Stimulated activated CD8-positive, alpha-beta memory T cell treated with anti-CD3 and anti-CD28 coated beads, Interleukin-15, amount 100 ng/mL, for 1 hour (primary cell): ENCODE measurements around the gene KPTN.

Experiments used
- DNase-seq: peaks from one replicate; pipeline ENCODE4 v3.0.0-alpha.2; 2020; ENCODE audit warnings: low read depth

The KPTN gene

GRCh38 chr19:47508721-47509120 is 24.7 kb upstream of the KPTN start:
- DNase-seq = no peak

DNA sequence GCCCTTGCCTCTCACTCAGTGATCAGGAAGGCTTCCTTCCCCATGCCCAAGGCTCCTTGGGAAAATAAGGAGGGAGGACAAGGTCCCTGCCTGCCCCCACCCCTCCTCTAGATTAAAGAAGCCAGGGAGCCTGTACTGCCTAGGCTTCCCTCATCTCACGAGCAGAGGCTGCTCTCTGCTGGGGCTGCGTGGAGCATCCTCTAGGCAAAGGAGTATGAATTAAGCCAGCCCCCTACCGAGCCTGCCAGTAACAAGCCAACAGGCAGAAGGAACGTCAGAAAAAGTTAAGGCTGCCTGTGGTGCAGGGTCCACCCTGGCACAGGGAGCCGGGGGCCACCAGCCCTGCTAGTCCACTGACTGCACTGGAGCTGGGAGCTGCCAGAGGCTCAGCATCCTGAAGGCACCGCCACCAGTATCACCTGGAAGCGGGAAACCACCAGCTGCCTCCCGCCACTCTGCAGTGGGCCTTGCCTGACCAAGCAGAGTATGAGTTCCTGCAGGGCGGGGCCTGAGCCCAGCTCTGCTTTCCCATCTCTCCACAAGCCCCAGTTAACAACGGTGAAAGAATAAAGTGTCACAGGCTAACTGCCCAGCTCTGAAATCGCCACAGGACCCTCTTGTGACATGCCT is 24.0 kb upstream of the KPTN start:
- DNase-seq = no peak

DNA sequence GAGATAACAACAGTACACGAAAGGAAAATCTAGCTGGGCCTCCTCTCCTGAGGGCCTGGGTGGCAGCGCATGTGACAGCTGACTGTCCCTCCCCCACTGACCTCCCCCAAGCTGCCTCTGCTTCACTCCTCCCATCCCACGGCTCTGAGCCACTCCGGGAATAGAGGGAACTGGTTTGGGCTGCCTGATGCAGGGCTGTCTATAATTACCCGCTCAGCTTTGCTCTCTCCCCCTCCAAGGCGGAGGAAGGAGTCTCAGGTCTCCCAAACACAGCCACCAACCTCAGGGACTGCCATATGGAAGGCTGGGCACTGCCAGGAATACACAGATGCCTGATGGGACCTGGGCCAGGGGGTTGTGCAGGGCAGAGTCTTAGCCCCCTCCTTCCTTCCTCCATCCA is 23.0 kb upstream of the KPTN start:
- DNase-seq = no peak

- no peak for DNase-seq
Measured at GRCh38 chr19:47506459-47506858, 22.4 kb upstream of the KPTN start.

DNA sequence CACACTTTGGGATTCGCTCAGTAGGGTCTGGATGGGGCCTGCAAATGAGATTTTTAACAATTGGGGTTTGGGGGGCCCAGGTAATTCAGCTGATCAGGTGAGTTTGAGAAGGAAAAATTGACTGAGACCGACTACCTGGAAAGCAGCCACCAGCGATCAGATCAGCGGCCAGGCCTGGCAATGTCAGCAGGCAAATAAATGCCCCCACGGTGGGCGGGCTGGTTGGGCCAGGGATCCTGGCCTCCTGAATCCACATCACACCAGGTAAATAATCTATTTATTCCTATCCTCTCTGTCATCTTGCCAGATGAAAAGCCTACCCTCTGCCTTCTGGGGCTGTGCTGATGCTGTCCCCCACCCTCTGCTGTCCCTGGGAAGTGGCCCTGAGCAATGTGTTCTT is 21.5 kb upstream of the KPTN start:
- no peak for DNase-seq

- DNase-seq = no peak
Measured at GRCh38 chr19:47503826-47504150, 19.8 kb upstream of the KPTN start.

DNA sequence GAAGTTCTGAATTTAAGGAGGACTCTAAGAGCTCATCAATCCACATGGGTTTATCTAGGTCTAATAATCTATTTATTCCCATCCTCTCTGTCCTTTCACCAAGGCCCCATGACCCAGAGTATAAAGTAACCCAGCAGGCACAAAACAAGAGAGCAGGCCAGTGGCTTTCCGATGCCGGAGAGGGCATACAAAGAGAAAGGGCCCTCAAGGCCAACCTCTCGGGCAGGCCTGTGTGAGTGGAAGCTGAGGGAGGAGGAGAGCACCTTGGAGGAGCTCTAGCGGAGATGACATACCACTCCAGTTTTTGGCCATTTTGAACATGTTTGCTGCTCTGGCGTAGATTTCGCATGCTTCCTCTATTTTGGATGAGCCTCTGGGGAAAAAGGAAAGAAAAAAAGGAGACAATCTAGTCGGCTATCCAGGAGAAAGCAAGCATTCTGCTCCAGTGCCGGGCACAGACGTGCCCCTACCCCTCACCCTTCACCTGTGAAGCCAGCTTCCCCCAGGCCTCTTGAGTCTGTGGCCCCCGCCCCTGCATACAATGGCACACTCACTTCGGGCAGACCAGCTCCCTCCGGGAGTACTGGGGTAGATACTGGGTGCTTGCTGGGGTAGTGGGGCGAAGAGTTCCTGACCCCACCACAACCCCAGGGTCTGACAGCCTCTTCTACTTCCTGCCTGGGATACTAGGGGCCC is 19.3 kb upstream of the KPTN start:
- no peak for DNase-seq

DNA sequence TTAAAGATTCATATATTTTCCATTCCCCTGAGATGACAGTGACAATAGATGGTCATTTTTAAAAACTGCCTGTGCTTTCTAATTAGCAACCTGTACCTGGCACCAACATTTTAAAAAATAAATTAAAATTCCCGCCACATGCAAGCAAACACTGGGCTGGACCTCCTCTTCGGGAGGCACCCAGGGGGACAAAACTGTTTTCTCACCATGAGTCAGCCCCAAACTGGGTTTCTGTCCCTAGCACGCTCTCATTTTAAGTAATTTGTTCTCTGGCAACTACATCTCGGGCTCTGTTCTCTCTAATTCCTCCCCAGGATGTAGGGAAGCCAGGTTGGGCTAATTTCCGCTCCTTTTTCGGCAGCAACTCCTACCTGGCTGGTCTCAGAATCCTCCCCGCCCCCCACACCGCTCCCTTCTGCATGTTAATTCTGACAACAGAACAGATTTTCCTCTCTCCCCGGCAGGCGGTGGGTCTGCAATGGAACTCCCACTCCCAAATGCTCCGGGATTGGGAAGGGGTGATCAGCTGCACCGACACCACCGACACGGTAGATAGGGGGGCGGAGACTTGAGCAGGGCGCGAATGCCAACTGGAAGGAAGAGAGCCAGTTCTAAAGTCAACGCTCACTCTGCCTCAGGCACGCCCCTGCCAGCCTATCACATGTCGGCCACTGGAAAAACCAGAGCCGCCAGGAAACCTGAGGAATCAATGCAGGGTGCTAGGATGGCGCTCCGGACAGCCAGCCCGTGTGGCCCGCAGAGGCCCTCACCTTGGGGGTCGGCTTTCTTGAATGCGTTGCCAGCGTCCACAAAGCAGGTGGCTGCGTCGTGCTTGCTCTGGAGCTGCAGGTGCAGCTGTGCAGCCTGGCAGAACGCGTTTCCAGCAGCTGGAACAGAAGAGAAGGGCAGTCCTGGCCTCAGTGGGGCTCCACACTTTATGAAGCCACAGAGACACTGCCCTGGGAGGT is 16.1 kb upstream of the KPTN start:
- DNase-seq = no peak

GRCh38 chr19:47499371-47499770 is 15.4 kb upstream of the KPTN start:
- no peak for DNase-seq

- no peak for DNase-seq
Measured at GRCh38 chr19:47498561-47498960, 14.5 kb upstream of the KPTN start.

DNA sequence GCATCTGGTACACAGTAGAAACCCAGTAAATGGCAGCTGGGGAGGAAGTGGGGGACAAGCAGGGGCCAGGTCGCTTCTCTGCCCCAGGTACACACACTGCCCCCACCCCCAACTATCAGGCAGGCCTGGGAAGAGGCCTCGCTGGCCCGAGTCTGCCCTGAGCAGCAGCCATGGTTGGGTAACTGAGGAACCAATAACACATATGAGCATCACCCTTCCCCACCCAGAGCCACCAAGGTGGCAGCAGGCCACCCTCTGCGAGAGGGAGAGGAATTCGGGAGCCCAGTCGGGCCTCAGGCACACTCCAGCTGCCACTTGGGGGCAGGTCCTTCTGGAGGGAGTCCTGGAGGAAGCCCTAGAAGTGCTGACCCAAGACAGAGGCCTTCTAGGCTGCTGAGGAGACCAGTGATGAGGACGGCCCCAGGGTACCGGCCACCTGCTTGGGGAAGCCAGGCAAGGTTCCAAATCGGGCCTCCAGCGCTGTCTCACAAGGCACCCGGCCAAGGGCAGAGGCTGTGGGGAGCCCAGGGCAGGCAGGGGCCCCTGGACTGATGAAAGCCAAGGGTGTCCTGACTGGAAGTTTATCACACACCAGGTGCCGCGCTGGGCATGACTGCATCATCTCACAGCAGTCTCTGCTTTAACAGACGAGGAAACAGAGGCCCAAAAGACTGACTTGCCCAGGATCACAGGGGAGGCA is 14.0 kb upstream of the KPTN start:
- DNase-seq = no peak

DNA sequence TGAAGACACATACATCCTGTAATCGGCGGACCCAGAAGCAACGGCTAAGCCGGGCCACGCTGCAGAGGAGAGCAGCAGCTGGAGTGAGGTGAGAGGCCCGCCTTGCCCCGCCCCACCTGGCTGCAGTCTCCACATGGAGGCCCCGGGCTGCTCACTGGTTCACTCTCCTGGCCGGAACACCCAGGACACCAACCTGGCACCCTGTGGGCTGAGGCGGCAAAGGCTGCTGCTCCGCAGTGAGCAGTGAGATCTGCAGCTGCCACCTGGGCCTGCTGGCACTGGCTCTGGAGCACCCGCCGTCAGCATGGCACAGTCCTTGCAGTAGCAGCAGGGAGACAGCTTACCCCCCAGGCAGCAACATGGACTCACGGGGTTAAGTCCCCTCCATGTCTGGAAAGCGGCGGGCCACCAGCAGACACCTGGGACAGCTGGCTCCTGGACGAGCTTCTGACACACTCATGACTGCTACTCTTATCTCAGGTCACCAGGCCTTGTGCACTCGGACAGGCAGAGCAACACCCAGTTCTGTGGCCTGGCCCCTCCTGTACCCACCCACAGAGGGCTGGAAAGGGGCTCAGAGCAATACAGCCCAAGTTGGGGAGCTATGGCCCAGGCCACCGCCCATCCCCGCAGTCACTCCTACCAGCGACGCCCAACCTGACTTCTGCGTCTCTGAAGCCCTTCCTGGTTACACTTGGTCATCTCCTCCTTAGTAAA is 13.2 kb upstream of the KPTN start:
- DNase-seq = no peak

DNA sequence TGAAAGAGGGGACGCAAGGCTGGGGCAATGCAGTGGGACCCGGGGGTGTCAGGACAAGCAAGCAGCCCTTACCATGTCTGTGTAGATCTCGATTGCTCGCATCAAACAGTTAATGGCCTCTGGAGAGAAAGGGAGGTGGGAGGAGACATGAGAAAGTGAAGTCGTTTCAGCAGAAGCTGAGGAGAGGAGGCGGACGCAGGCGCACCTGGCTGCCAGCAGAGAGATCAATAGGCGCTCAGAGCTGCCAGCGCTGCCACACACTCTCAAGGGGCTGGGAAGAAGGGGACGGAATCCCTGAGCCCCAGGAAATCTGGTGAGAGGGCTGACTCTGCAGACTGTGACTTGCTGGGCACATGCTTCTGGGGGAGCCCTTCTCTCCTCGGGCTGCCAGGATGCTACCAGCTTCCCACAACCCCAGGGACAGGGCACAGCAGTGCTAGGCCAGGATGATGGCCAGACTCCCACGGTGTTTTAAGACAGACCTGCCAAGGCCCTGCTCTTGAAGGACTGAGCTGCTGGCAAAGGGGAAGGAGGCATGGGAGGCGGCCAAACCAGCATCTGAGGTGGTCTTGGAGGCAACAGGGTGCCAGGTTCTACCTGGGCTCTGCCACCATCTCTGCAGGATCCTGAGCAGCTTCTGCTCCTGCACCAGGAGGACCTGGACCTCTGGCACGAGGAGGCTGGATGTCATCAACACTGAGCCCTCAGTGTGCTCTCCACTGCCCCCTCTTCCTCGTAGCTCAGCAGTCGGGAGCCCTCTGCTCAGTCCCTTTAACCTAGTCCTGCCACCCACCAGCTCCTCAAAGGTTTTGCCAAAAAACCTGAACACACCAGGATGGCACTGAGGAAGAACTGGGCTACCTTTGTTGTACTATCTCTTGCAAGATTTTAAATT is 11.7 kb upstream of the KPTN start:
- DNase-seq = no peak

DNA sequence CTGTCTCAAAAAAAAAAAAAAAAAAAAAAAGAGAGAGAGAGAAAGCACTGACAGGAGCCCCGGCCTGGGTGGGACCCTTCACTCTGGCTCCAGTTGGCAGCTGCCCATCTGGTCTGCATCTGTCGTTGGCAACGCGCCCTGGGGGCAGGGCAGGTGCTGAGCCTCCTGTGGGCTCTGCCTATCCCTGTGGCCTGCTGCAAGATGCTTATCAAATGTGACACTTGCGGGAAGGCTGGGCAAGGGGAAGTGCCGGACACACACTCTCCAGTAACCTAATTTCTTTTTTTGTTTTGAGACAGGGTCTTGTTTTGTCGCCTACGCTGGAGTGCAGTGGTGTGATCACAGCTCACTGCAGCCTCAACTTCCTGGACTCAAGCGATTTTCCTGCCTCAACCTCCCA is 10.7 kb upstream of the KPTN start:
- DNase-seq = no peak

DNA sequence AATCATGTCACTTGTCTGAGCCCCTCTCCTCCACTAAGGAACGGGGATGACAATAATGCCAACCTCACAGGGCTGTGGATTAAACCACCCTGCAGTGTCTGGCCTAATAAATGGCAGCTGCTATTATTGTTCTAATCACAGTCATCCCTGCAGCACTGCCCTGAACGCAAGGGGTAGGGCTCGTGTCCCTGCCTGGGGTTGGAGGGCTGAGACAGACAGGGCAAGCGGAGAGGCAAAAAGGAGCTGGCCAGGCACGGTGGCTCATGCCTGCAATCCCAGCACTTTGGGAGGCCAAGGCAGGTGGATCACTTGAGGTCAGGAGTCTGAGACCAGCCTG is 10.2 kb upstream of the KPTN start:
- DNase-seq = no peak

DNA sequence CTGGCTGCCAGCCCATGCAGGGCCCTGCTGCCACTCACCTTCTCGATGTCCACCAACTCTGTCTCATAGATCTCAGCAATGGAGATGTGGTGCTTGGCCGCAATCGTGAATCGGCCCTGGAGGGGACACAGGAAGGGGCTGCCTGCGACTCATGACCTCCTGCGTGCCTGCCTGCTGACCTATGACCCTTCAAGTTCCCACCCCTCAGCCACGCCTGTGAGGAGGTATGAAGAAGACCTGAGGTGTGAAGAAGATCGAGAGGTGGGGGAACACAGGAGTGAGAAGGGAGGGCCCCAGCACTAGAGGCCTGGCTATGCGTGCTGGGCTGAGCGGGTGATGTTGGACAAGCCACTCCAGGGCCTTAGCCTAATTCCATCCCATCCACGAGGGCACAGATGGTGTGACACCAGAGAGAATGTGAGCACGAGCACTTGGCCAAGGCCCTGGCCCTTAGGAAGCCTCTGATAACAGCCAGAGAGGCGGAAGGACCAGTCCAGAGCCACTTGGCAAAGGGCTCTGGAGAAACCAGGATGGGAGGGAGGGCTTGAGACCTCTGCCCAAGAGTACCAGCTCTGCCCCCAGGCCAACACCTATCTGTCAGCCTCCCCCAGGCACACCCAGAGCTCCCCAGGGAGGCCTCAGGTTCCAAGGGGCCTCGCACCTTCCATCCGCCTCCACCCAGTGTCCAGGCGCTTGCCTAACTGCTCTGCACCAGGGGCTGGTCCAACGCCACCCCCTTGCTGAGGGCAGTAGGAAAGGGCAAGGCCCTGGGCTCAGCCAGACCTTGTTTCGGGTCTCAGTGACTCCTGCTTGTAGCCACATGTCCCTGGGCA is 9.6 kb upstream of the KPTN start:
- no peak for DNase-seq

GRCh38 chr19:47492571-47493377 is 8.8 kb upstream of the KPTN start:
- DNase-seq = no peak

DNA sequence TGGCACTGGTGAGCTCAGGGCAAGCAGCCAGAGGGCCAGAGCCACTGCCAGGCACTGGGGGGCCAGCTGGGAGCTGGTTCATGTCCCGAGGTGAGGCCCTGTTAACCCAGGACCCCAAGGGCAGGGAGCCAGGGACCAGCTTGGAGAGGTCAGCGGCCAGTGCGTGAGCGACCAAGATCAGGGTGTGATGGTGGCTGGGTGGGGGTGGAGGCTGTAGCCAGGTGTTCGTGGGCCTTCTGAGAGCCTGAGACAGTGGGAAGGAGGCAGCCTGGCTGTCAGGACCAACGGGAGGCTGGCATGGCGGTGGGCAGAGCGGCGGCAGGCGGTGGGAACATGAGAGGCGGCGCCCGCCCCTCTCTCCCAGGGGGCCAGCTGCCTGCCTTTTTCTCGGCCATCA is 8.1 kb upstream of the KPTN start:
- DNase-seq = no peak
